NB4 (cell line): Measurements from ENCODE around the gene MAPKAPK3.

Experiments used
- DNase-seq: peaks from one replicate; pipeline ENCODE4 v3.0.0; 2010; ENCODE audit warnings: low read depth
- H3K4me3 ChIP-seq: one replicate; pipeline ENCODE4 v1.5.1; 2011; ENCODE audit warnings: mild to moderate bottlenecking, low read depth, low read length, moderate library complexity
- CTCF ChIP-seq: IDR thresholded peaks from one replicate; pipeline ENCODE4 v1.5.1; 2012; ENCODE audit warnings: low read depth, low read length
- MAX ChIP-seq: IDR thresholded peaks from 2 replicates; pipeline ENCODE4 v1.6.1; 2011; ENCODE audit warnings: low read depth, low read length
- MYC ChIP-seq: IDR thresholded peaks from 2 replicates; pipeline ENCODE4 v1.6.1; 2011; ENCODE audit warnings: low read depth, low read length
- POLR2A ChIP-seq: IDR thresholded peaks from 2 replicates; pipeline ENCODE4 v1.6.1; 2011; ENCODE audit warnings: mild to moderate bottlenecking; ENCODE audit not compliant: insufficient read length; ENCODE audit errors: extremely low read depth

The MAPKAPK3 gene

GRCh38 chr3:50572158-50572557, 44.8 kb upstream of the MAPKAPK3 start:
- H3K4me3 ChIP-seq: no peak overlapping the region
- peak; percentile 78 for DNase-seq
- TF ChIP-seq MAX (peak; percentile 46; the same call in 1 of the 2 replicates), MYC (peak; percentile 40; the same call in 1 of the 2 replicates), CTCF (peak; percentile 89), POLR2A (no peak)

DNA sequence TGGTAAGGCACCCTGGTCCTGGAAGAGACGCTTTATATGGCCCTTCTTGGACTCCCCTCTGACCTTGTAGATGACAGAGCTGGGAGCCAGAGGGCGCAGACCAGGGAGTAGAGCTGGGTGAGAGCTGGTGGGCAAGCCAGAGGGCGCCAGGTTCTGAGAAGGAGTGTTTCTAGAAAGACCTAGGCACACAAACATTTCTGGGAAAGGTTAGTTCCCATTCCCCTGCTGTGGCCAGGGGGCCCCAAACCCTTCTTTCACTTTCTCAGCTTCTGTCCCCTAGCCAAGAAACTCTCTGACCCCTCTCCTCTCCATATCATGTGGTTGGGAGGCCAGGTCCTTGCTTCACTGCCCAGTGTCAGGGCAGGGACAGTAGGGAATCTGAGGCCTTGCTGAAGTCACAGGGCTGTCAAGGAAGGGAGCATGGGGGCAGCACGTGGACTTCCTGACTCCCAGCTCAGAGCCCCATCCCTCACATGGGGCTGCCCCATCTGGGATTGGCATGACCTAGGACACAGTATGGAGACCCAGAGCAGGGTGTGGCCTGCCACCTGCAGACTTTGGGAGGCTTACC, 44.1 kb upstream of the MAPKAPK3 start:
- no peak for DNase-seq
- no peak overlapping the region for H3K4me3 ChIP-seq
- no peak for TF ChIP-seq MAX
- TF ChIP-seq CTCF: no peak
- no peak for TF ChIP-seq MYC
- TF ChIP-seq POLR2A: no peak

GRCh38 chr3:50573566-50574443, 43.1 kb upstream of the MAPKAPK3 start:
- no peak overlapping the region for H3K4me3 ChIP-seq
- TF ChIP-seq MYC (no peak), POLR2A (no peak), CTCF (no peak), MAX (no peak)

DNA sequence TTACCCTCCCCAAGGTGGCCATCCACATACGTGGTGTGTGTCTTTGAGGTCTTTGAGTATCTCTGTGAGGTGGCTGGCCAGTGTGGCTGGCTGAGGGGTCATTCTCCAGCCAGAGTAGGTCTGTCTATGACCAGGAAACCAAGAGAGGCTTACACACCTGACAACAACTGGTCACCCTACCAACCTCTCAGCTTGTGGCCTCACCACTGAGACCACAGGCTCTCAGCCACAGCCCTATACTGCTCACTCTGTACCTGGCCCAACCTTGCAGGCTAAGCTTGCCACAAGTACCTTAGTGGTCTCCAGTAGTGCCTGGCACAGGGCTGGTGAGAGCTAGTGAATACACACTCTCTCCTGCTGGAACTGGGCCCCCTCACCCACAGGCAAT, 42.5 kb upstream of the MAPKAPK3 start:
- no peak for DNase-seq
- H3K4me3 ChIP-seq: no peak overlapping the region
- no peak for TF ChIP-seq MAX
- no peak for TF ChIP-seq POLR2A
- TF ChIP-seq MYC: no peak
- TF ChIP-seq CTCF: no peak

More at GRCh38 chr3:50573566-50574443, 43.1 kb upstream of the MAPKAPK3 start:
- DNase-seq: no peak

GRCh38 chr3:50575372-50575771, 41.6 kb upstream of the MAPKAPK3 start:
- no peak for DNase-seq
- no peak for TF ChIP-seq CTCF
- TF ChIP-seq MAX: no peak
- TF ChIP-seq POLR2A: no peak
- TF ChIP-seq MYC: no peak
- no peak overlapping the region for H3K4me3 ChIP-seq
